Measurements from ENCODE around the gene CDK9.

DNA sequence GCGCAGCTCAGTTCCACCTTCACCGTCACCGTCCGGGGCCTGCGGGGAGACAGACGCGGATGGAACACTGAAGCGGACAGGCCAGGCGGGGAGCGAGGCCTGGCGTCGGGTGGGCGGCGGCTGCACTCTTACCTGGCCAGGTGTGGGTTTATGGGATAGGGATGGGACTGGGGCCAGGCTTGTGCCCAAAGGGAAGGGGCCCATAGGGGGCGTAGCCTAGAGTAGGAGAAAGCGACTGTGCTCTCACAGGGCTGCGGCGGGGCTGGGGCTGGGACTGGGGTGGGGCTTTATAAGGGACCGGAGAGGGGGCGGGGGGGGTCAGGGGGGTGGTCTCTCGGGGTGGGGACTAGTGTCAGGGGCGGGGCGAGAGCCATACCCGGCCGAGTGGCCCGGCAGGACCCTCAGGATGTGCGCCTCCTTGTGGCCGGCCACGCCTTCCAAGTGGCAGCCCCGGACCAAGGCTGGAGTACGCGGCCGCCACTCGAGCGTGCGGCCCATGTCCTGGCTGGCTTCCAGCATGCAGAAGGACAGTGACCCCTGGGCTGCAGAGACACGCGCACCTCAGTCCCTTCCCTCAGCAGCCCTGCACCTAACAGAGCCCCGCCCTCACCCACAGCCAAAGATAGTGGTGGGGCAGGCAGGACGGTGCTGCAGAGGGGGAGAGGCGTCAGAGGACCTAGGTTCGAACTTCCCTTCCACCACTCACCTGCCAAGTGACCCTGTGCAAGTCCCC is 39.7 kb downstream of the CDK9 start:
- TF ChIP-seq YY1 (IDR thresholded peaks at IDR 0.05; ENCODE audit: insufficient read depth, insufficient read length) = no peak
- no peak for TF ChIP-seq ZNF274 (IDR thresholded peaks at IDR 0.05; ENCODE audit: low read depth, low read length)
